Gastroesophageal sphincter (tissue), 4 donors: ENCODE measurements around the gene CAMKMT. TPM values are rescaled to one million over a fixed set of nuclear protein-coding genes. Genes with fewer than 3 reads are reported as not detected.

ENCODE experiments used
- ATAC-seq: fragments of 150-250 bp; one replicate; pipeline ENCODE4 v1.9.1; 2016; ENCODE audit warnings: mild to moderate bottlenecking, moderate library complexity
- H3K27ac ChIP-seq, 4 donors: fragments of 200-600 bp; sonication (generic) in 3 of 4; 1 replicate in 3 of 4; 2 replicates in 1 of 4; pipeline ENCODE4 v1.5.1; 2016 to 2019
- H3K27me3 ChIP-seq: fragments of 200-600 bp; sonication (generic); one replicate; pipeline ENCODE4 v1.5.1; 2019
- H3K36me3 ChIP-seq, 2 donors: fragments of 200-600 bp; sonication (generic); one replicate each; pipeline ENCODE4 v1.5.1; 2019; ENCODE audit warnings: control low read depth in 1 of 2
- H3K4me1 ChIP-seq, 3 donors: fragments of 200-600 bp; sonication (generic); 1 replicate in 2 of 3; 2 replicates in 1 of 3; pipeline ENCODE4 v1.5.1; 2016 to 2019; ENCODE audit warnings: control low read depth in 2 of 3
- H3K4me3 ChIP-seq, 2 donors: fragments of 200-600 bp; sonication (generic); one replicate each; pipeline ENCODE4 v1.5.1; 2019; ENCODE audit warnings: mild to moderate bottlenecking in 1 of 2, moderate library complexity in 1 of 2
- H3K9me3 ChIP-seq, 3 donors: fragments of 200-600 bp; sonication (generic); one replicate each; pipeline ENCODE4 v1.5.1; 2017 to 2019; ENCODE audit warnings: control low read depth in 2 of 3
- CTCF ChIP-seq, 4 experiments: fragments of 200-600 bp in 2 of 4; fragments of 450-650 bp in 2 of 4; sonication (generic) in 1 of 4; IDR thresholded peaks; one replicate each; pipeline ENCODE4 v1.5.1; 2017 to 2019; ENCODE audit warnings: antibody characterized with exemption in 4 of 4, mild to moderate bottlenecking in 2 of 4, moderate library complexity in 2 of 4
- EP300 ChIP-seq: sonication (generic); formaldehyde crosslinking; IDR thresholded peaks from one replicate; pipeline ENCODE4 v1.6.1; 2017; ENCODE audit warnings: antibody characterized with exemption, mild to moderate bottlenecking
- POLR2A ChIP-seq, 2 donors: fragments of 450-650 bp; IDR thresholded peaks; one replicate each; pipeline ENCODE4 v1.6.1; 2017; ENCODE audit warnings: antibody characterized with exemption in 2 of 2, mild to moderate bottlenecking in 2 of 2, moderate library complexity in 1 of 2
- POLR2AphosphoS5 ChIP-seq: sonication (generic); formaldehyde crosslinking; IDR thresholded peaks from one replicate; pipeline ENCODE4 v1.6.1; 2017; ENCODE audit warnings: antibody characterized with exemption
- WGBS, 2 donors: methylation state at CpG; one replicate each; pipeline ENCODE4 v1.1.5; 2018; ENCODE audit warnings: low coverage in 1 of 2; 5-methylcytosine and 5-hydroxymethylcytosine counted together
- total RNA-seq, 4 donors: library from RNA; depleted of rRNA; stranded (reverse); fragments of >200 nt; gene quantifications; one replicate each; pipeline ENCODE4 v1.1.0, GENCODE V29; 2016

CAMKMT gene
- total RNA-seq, 4 donors from 2014 or later, result 4.2 to 19.5 (median 11.0) TPM

GRCh38 chr2:44578471-44579093 is 216.8 kb downstream of the CAMKMT start:
- no peaks in the 10 kb centered on the region for H3K4me1 ChIP-seq
- H3K9me3 ChIP-seq, result no peaks in the 10 kb centered on the region
- TF ChIP-seq CTCF (IDR thresholded peaks at IDR 0.05) (no peak), POLR2A (IDR thresholded peaks at IDR 0.05) (no peak), POLR2AphosphoS5 (no peak), EP300 (no peak)
- no peaks in the 10 kb centered on the region for H3K36me3 ChIP-seq
- 57 to 61% methylated on average over 2 of the region's 2 CpGs for WGBS, 2 donors
- no peaks in the 10 kb centered on the region for H3K27me3 ChIP-seq
- no peak for ATAC-seq
- H3K27ac ChIP-seq, result no peak overlapping the region
- no peak overlapping the region for H3K4me3 ChIP-seq

DNA sequence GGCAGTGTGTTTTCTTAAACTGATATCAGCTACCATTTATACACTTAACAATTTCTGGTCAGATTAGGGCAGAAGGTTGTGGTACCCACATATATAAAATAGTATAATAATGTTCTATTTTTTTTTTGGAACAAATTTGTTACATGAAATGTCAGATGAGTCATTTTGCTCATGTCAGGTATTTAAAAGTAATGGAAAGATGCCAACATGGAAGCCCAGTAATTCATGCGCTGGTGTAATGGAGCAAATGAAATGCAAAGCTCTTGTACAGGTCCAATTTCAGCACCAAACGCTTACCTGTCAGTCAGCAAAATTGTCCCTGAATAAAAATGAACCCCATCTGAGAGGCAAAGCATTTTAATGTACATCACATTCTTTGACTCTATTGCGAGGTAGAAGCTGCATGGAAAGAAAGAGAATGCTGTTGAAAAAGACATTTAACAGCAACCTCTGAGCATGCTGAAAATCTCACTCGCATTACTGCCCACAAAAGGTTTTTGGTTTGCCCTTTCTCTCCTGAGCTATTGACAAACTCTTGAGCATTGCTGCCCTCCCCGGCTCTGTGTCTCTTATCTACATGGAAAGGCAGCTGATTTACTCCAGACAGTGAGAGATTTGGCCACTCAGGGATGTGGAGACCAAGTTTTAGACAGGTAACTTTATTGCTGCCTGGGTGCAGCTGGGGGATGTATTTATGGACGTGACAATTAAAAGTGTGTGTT is 217.5 kb downstream of the CAMKMT start:
- TF ChIP-seq CTCF (IDR thresholded peaks at IDR 0.05) (no peak), EP300 (no peak), POLR2A (IDR thresholded peaks at IDR 0.05) (no peak), POLR2AphosphoS5 (no peak)
- no peak overlapping the region for H3K27ac ChIP-seq

GRCh38 chr2:44579837-44580230 is 218.1 kb downstream of the CAMKMT start:
- TF ChIP-seq EP300, result no peak
- TF ChIP-seq POLR2A (IDR thresholded peaks at IDR 0.05), result no peak
- TF ChIP-seq CTCF (IDR thresholded peaks at IDR 0.05), result no peak
- TF ChIP-seq POLR2AphosphoS5, result no peak
- 86 to 100% methylated on average over 1 to 2 of the region's 2 CpGs for WGBS, 2 donors
- ATAC-seq, result no peak
- no peaks in the 10 kb centered on the region for H3K27me3 ChIP-seq
- no peaks in the 10 kb centered on the region for H3K4me1 ChIP-seq
- no peak overlapping the region for H3K27ac ChIP-seq
- H3K36me3 ChIP-seq, result no peaks in the 10 kb centered on the region
- H3K4me3 ChIP-seq, result no peak overlapping the region
- no peaks in the 10 kb centered on the region for H3K9me3 ChIP-seq

More for the DNA sequence above, 217.5 kb downstream of the CAMKMT start:
- no peaks in the 10 kb centered on the region for H3K36me3 ChIP-seq
- no peaks in the 10 kb centered on the region for H3K27me3 ChIP-seq
- no peaks in the 10 kb centered on the region for H3K9me3 ChIP-seq
- ATAC-seq, result no peak
- 74 to 96% methylated on average over 3 to 6 of the region's 6 CpGs for WGBS, 2 donors
- H3K4me1 ChIP-seq, result no peaks in the 10 kb centered on the region
- no peak overlapping the region for H3K4me3 ChIP-seq

- TF ChIP-seq POLR2A (IDR thresholded peaks at IDR 0.05) (no peak), EP300 (no peak), CTCF (IDR thresholded peaks at IDR 0.05) (no peak), POLR2AphosphoS5 (no peak)
- Histone ChIP-seq H3K4me1 (no peaks in the 10 kb centered on the region), H3K27me3 (no peaks in the 10 kb centered on the region), H3K9me3 (no peaks in the 10 kb centered on the region), H3K36me3 (no peaks in the 10 kb centered on the region), H3K27ac (no peak overlapping the region), H3K4me3 (no peak overlapping the region)
- no peak for ATAC-seq
- WGBS, 2 donors, result 62 to 74% methylated on average over 3 of the region's 3 CpGs
Measured at GRCh38 chr2:44580875-44581515, 219.2 kb downstream of the CAMKMT start.
